ENCODE results near the gene CTSE. TPM values are rescaled to one million over a fixed set of nuclear protein-coding genes. Genes with fewer than 3 reads are reported as not detected.
A peak's percentile ranks its signal among the peaks of the same experiment; 100 is the strongest.

CTSE gene
- total and polyA plus RNA-seq, 9 of the 15 experiments (the other 6 are each of a cell fraction or from before 2014, with no cell fraction given) = 0.04 to 0.18 (median 0.09) TPM; not detected in 4

GRCh38 chr1:206021626-206022365 is 1.9 kb downstream of the CTSE start:
- in situ Hi-C loops (cut with MboI) = no loop called here

More at GRCh38 chr1:206021626-206022365, 1.9 kb downstream of the CTSE start:
- intact Hi-C loops (cut with micrococcal nuclease) = no loop called here
- no peak overlapping the region for H3K4me2 ChIP-seq (ENCODE audit: insufficient read depth, low read length)
- peaks cover 17 to 53% of the 10 kb centered on the region in 2 experiments for H3K27me3 ChIP-seq (ENCODE audit: control insufficient read depth in 2 of 2, insufficient read depth in 2 of 2, low read length in 2 of 2)
- 3% methylated on average over 4 of the region's 4 CpGs for WGBS (ENCODE audit: insufficient coverage, low coverage, missing lambda C conversion rate)
- CTCF ChIA-PET (ENCODE audit: low intra/inter-chr PET ratio) = no interaction called here
- no peak overlapping the region for H3K9ac ChIP-seq (ENCODE audit: insufficient read depth in 1 of 2, low read depth in 2 of 2, low read length in 2 of 2)
- no peaks in the 10 kb centered on the region for H3K36me3 ChIP-seq (ENCODE audit: control insufficient read depth, insufficient read depth, low read length)
- no peak overlapping the region for H3K4me3 ChIP-seq
- no peaks in the 10 kb centered on the region for H3K9me3 ChIP-seq (replicated peaks; ENCODE audit: control insufficient read depth, insufficient read depth, low read depth, low read length)
- DNase-seq (ENCODE audit: extremely low read depth in 1 of 4, low spot score in 3 of 4) = no peak
- FAIRE-seq = peak; percentile 11
- peaks cover 4% of the 10 kb centered on the region; the same call in 1 of the 2 replicates for H4K20me1 ChIP-seq (replicated peaks; ENCODE audit: control insufficient read depth, insufficient read depth, low read length)
- H3K9me1 ChIP-seq (ENCODE audit: control insufficient read depth, insufficient read depth, low read length) = no peaks in the 10 kb centered on the region
- H2AFZ ChIP-seq (ENCODE audit: low read depth, low read length) = no peak overlapping the region
- ATAC-seq = no peak
- TF ChIP-seq ZNF395 (CRISPR knock-in tag; IDR thresholded peaks at IDR 0.05) (0 out of 2 replicates have a peak, but pooled peaks have one; percentile 6), TAL1 (IDR thresholded peaks at IDR 0.05) (no peak), SMAD1 (IDR thresholded peaks at IDR 0.05; ENCODE audit: low read depth, low read length, partially characterized antibody) (no peak)
- no peaks in the 10 kb centered on the region for H3K79me2 ChIP-seq (ENCODE audit: control insufficient read depth, insufficient read depth, low read length)
- no peak overlapping the region for H3K27ac ChIP-seq (ENCODE audit: extremely low read depth, low read depth, low read length)
- BruUV-seq (replicated peaks) = no TSS peak
- POLR2A ChIA-PET = interaction anchor here (1.7 kb wide), 1 partner anchor 8 kb away, joined by 6 read pairs; no protein-coding TSS in a partner anchor
- H3K4me1 ChIP-seq (replicated peaks in 1 of 2; ENCODE audit: control insufficient read depth in 2 of 2, insufficient read depth in 2 of 2, low read length in 2 of 2) = no peaks in the 10 kb centered on the region; a peak in 1 of 5 replicates
